Measurements from ENCODE around the gene ACVR1. TPM values are rescaled to one million over a fixed set of nuclear protein-coding genes. Genes with fewer than 3 reads are reported as not detected.

Gene ACVR1
- total and polyA plus RNA-seq, 3 experiments from 2014 or later = 9.5 to 18.3 (median 14.8) TPM

DNA sequence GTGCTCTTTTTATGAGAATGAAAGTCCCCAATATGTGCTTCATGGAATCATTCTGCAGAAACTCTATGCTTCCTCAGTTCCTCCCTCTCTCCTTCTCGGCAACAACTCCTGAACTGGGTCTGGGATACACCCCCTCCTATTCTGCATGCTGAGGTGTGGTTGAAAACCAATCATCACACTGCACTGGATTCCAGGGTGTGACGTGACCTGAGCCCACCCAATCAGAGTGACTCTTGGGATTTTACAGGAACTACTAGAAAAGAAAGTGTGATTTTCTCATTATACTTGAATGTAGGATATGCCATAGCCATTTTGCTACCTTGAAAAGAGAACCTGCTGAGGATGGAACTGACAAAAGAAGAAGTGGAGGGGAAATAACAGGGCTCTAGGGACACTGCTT lies 36.3 kb downstream of the ACVR1 start:
- Mint-ChIP-seq H3K27me3 (no peaks in the 10 kb centered on the region), H3K36me3 (peaks cover 0 to 42% (median 11%) of the 10 kb centered on the region in 3 donors), H3K4me3 (peak overlapping the region in 1 of 7 donors; percentile 59), H3K9me3 (no peaks in the 10 kb centered on the region), H3K4me1 (peaks cover 24 to 78% (median 45%) of the 10 kb centered on the region in 3 donors), H3K27ac (peak overlapping the region in 1 of 8 donors; percentile 41)
- ChIA-PET CTCF (no interaction called here), POLR2A (no interaction called here)
- H3K27ac ChIP-seq (ENCODE audit: low read depth, low read length) = no peak overlapping the region
- H3K27me3 ChIP-seq (ENCODE audit: insufficient read depth, low read length, poor library complexity, severe bottlenecking) = no peaks in the 10 kb centered on the region
- H3K36me3 ChIP-seq (ENCODE audit: insufficient read depth, low read length) = no peaks in the 10 kb centered on the region
- DNase-seq = no peak
- no peak overlapping the region for H3K4me3 ChIP-seq (ENCODE audit: low read length)
- peaks cover 5% of the 10 kb centered on the region for H3K4me1 ChIP-seq (ENCODE audit: insufficient read depth, low read length)
- H3K9me3 ChIP-seq (ENCODE audit: low read length) = no peaks in the 10 kb centered on the region

DNA sequence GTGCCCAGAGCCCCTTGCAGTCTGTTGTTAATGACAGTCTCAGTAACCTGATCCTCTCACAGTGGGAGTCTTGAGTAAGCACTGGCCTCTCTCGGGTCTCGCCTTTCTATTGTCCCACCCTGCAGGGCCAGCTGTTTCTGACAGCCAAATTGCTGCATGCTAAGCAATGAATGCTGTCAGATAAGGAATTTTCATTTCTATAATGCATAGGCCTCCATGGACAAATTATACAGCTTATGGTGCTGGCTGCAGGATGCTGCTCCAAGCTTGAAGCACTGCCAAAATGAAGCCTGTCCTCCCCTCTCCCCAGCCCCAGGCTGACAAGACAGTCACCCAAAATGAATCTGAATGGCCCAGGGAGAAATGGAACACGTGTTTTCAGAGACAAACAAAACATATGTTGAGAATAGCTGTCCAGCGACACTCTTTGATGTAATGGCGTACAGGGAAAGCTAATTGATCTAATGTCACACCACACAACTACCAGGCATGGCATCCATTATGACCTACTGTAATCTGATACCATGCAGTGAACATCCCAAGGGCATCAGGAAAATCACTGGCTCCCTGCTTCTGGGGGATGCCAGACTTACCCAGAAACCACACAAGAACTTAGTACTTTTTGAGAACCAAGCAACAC lies 36.8 kb downstream of the ACVR1 start:
- peak overlapping the region in 1 of 8 donors; percentile 41 for H3K27ac Mint-ChIP-seq
- H3K36me3 Mint-ChIP-seq = peaks cover 0 to 44% (median 10%) of the 10 kb centered on the region in 3 donors
- peaks cover 24 to 78% (median 45%) of the 10 kb centered on the region in 3 donors for H3K4me1 Mint-ChIP-seq
- H3K4me3 Mint-ChIP-seq = no peak overlapping the region
- no peak overlapping the region for H3K4me3 ChIP-seq (ENCODE audit: low read length)
- ChIA-PET POLR2A (no interaction called here), CTCF (no interaction called here)
- no peak for DNase-seq
- no peaks in the 10 kb centered on the region for H3K27me3 Mint-ChIP-seq
- no peaks in the 10 kb centered on the region for H3K36me3 ChIP-seq (ENCODE audit: insufficient read depth, low read length)
- H3K27ac ChIP-seq (ENCODE audit: low read depth, low read length) = no peak overlapping the region
- no peaks in the 10 kb centered on the region for H3K9me3 Mint-ChIP-seq
- H3K4me1 ChIP-seq (ENCODE audit: insufficient read depth, low read length) = peaks cover 5% of the 10 kb centered on the region
- no peaks in the 10 kb centered on the region for H3K27me3 ChIP-seq (ENCODE audit: insufficient read depth, low read length, poor library complexity, severe bottlenecking)
- no peaks in the 10 kb centered on the region for H3K9me3 ChIP-seq (ENCODE audit: low read length)

DNA sequence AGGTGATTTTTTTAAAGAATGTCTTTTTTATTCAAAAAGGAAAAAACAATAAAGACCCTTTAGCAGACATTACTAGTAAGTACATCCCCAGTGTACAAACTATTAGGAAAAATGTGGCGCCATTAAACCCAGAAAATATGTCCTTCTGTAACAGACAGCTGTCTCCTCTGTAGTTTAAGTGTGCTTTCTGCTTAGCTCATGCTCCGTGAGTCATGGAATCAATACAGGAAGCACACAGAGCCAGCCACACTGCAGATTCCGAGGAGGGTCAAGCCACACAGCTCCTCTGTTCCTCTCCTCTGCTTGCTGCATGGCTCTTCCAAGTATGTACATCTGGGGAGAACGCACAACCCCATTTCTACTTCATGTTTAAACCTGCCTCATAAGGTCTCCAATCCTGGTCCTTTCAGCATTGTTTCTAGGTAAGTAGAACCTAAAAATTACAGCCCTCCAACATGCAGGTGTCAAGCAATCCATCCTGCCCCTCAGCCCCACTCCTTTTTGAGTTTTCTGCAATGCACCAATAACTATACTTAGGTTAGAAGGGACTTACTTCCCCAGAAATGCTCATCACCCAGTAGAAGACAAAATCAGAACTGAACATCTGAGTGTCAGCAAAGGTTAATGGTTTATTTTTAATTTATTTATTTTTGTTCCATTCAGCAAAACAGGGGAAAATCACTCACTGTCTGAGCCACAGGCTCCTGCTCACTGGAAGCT lies 37.5 kb downstream of the ACVR1 start:
- peaks cover 24 to 76% (median 42%) of the 10 kb centered on the region in 3 donors for H3K4me1 Mint-ChIP-seq
- H3K9me3 Mint-ChIP-seq = no peaks in the 10 kb centered on the region
- H3K4me3 Mint-ChIP-seq = no peak overlapping the region
- ChIA-PET CTCF (no interaction called here), POLR2A (no interaction called here)
- peaks cover 0 to 41% (median 10%) of the 10 kb centered on the region in 3 donors for H3K36me3 Mint-ChIP-seq
- peak overlapping the region in 2 of 8 donors; percentile 12 to 52 for H3K27ac Mint-ChIP-seq
- DNase-seq = no peak
- no peaks in the 10 kb centered on the region for H3K27me3 Mint-ChIP-seq
- Histone ChIP-seq H3K27me3 (ENCODE audit: insufficient read depth, low read length, poor library complexity, severe bottlenecking) (no peaks in the 10 kb centered on the region), H3K4me3 (ENCODE audit: low read length) (no peak overlapping the region), H3K36me3 (ENCODE audit: insufficient read depth, low read length) (no peaks in the 10 kb centered on the region), H3K9me3 (ENCODE audit: low read length) (no peaks in the 10 kb centered on the region), H3K27ac (ENCODE audit: low read depth, low read length) (peak overlapping the region; percentile 29), H3K4me1 (ENCODE audit: insufficient read depth, low read length) (peaks cover 5% of the 10 kb centered on the region)

DNA sequence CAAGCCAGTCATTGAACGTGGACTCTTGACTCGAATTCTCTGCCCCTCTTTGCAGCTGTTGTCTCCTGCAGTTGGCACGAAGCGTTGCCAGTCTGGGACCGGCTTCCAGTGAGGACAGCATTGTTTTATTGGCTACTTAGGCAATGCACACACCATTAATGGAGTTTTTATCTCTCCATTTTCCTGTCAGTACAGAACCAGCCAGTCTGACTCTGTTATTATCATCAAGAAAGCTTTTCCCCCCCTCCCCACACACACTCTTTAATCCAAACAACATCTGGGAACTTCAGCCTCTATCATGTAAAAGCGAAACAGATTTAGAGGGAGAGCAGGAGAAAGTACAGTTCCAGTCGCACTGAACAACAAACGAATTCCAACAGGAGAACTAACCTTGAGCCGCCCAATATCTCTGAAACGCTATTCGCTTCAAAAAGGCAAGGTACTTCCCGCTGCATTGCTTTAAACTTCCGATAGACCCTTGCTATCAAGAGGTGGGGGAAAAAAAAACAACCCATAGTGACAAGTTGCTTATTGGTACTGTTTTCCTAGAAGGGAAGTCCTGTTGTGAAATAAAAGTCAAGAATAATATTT lies 38.2 kb downstream of the ACVR1 start:
- H3K9me3 Mint-ChIP-seq = no peaks in the 10 kb centered on the region

DNA sequence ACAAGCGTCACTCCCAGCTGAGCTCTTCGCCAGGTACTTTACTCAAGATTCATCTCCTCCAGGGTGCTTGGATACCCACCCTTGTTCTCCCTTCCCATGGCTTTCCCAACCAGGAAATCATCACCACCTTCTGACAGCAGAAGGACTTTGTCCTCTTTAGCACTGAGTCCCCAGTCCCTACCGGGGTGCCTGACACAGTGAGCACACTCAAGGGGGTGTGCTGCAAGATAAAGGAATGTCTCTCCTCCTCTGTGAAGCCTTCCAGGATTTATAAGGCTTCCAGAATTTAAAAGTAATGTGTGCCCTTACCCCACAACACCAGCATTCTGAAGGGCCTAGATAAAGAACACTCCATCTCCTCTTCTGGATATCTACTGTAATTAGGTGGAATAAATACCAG lies 39.6 kb downstream of the ACVR1 start:
- Mint-ChIP-seq H3K9me3 (no peaks in the 10 kb centered on the region), H3K4me1 (peaks cover 21 to 81% (median 42%) of the 10 kb centered on the region in 3 donors), H3K4me3 (no peak overlapping the region), H3K36me3 (peaks cover 0 to 35% (median 5%) of the 10 kb centered on the region in 3 donors), H3K27ac (peak overlapping the region in 2 of 8 donors; percentile 15 to 58), H3K27me3 (no peaks in the 10 kb centered on the region)
- ChIA-PET CTCF (no interaction called here), POLR2A (no interaction called here)
- H3K27ac ChIP-seq (ENCODE audit: low read depth, low read length) = no peak overlapping the region
- peaks cover 5% of the 10 kb centered on the region for H3K4me1 ChIP-seq (ENCODE audit: insufficient read depth, low read length)
- no peaks in the 10 kb centered on the region for H3K27me3 ChIP-seq (ENCODE audit: insufficient read depth, low read length, poor library complexity, severe bottlenecking)
- no peaks in the 10 kb centered on the region for H3K9me3 ChIP-seq (ENCODE audit: low read length)
- no peaks in the 10 kb centered on the region for H3K36me3 ChIP-seq (ENCODE audit: insufficient read depth, low read length)
- no peak for DNase-seq
- H3K4me3 ChIP-seq (ENCODE audit: low read length) = no peak overlapping the region

More for the DNA sequence above, 38.2 kb downstream of the ACVR1 start:
- H3K27me3 ChIP-seq (ENCODE audit: insufficient read depth, low read length, poor library complexity, severe bottlenecking) = no peaks in the 10 kb centered on the region
- peak overlapping the region; percentile 29 for H3K27ac ChIP-seq (ENCODE audit: low read depth, low read length)
- no peak for DNase-seq
- ChIA-PET POLR2A (no interaction called here), CTCF (no interaction called here)
- no peak overlapping the region for H3K4me3 ChIP-seq (ENCODE audit: low read length)
- Mint-ChIP-seq H3K4me3 (no peak overlapping the region), H3K27me3 (no peaks in the 10 kb centered on the region), H3K36me3 (peaks cover 0 to 35% (median 5%) of the 10 kb centered on the region in 3 donors), H3K4me1 (peaks cover 21 to 76% (median 36%) of the 10 kb centered on the region in 3 donors), H3K27ac (no peak overlapping the region)
- no peaks in the 10 kb centered on the region for H3K36me3 ChIP-seq (ENCODE audit: insufficient read depth, low read length)
- peaks cover 5% of the 10 kb centered on the region for H3K4me1 ChIP-seq (ENCODE audit: insufficient read depth, low read length)
- no peaks in the 10 kb centered on the region for H3K9me3 ChIP-seq (ENCODE audit: low read length)

DNA sequence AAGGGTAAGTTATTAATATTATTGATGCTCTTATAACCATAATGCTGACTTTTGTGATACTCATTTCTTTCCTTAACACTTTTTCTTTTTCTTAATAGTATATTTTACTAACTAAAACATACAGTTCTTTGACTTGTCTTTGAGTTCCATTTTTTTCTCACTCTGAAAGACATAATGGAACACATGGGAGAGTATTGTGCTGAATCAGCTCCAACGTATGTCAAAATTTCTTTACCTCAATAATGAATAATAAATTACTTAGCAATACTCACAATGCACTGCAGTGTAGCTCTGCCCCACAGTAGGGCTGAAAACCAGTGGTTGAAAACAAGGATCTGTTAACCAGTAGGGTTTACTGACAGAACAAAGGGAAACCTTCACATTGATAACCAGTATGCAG lies 40.7 kb downstream of the ACVR1 start:
- no peak for DNase-seq
- no peak overlapping the region for H3K27ac Mint-ChIP-seq
- H3K4me3 Mint-ChIP-seq = no peak overlapping the region
- peaks cover 0 to 33% (median 4%) of the 10 kb centered on the region in 3 donors for H3K36me3 Mint-ChIP-seq
- peaks cover 19 to 82% (median 49%) of the 10 kb centered on the region in 3 donors for H3K4me1 Mint-ChIP-seq
- ChIA-PET POLR2A (no interaction called here), CTCF (no interaction called here)
- Histone ChIP-seq H3K9me3 (ENCODE audit: low read length) (no peaks in the 10 kb centered on the region), H3K4me1 (ENCODE audit: insufficient read depth, low read length) (peaks cover 5% of the 10 kb centered on the region), H3K4me3 (ENCODE audit: low read length) (no peak overlapping the region), H3K27ac (ENCODE audit: low read depth, low read length) (no peak overlapping the region), H3K36me3 (ENCODE audit: insufficient read depth, low read length) (no peaks in the 10 kb centered on the region), H3K27me3 (ENCODE audit: insufficient read depth, low read length, poor library complexity, severe bottlenecking) (no peaks in the 10 kb centered on the region)
- no peaks in the 10 kb centered on the region for H3K9me3 Mint-ChIP-seq
- H3K27me3 Mint-ChIP-seq = no peaks in the 10 kb centered on the region

DNA sequence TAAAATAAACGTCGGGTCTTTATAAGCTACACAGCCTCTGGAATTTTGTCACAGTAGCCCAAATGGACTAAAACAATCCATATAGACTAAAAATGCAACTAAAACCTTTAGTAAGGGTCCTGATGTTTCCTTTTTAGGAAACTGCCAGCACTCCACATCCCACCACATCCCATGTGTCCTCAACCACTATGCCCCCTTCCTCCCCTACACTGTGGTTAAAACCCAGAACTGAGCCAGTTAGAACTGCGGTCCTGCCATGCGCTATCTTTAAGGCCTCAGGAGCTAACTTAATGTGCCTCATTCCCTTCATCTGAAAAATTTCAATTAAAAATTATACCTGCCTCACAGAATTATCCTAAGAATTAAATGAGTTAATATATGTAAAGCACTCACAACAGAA lies 41.1 kb downstream of the ACVR1 start:
- CTCF ChIA-PET = no interaction called here
- Mint-ChIP-seq H3K27me3 (no peaks in the 10 kb centered on the region), H3K4me3 (no peak overlapping the region), H3K4me1 (peaks cover 19 to 79% (median 52%) of the 10 kb centered on the region in 3 donors), H3K27ac (no peak overlapping the region), H3K36me3 (peaks cover 0 to 31% (median 2%) of the 10 kb centered on the region in 3 donors), H3K9me3 (no peaks in the 10 kb centered on the region)
- POLR2A ChIA-PET = no interaction called here
- H3K9me3 ChIP-seq (ENCODE audit: low read length) = no peaks in the 10 kb centered on the region
- no peak for DNase-seq
- no peak overlapping the region for H3K4me3 ChIP-seq (ENCODE audit: low read length)
- H3K4me1 ChIP-seq (ENCODE audit: insufficient read depth, low read length) = peaks cover 5% of the 10 kb centered on the region
- no peak overlapping the region for H3K27ac ChIP-seq (ENCODE audit: low read depth, low read length)
- H3K27me3 ChIP-seq (ENCODE audit: insufficient read depth, low read length, poor library complexity, severe bottlenecking) = no peaks in the 10 kb centered on the region
- no peaks in the 10 kb centered on the region for H3K36me3 ChIP-seq (ENCODE audit: insufficient read depth, low read length)

DNA sequence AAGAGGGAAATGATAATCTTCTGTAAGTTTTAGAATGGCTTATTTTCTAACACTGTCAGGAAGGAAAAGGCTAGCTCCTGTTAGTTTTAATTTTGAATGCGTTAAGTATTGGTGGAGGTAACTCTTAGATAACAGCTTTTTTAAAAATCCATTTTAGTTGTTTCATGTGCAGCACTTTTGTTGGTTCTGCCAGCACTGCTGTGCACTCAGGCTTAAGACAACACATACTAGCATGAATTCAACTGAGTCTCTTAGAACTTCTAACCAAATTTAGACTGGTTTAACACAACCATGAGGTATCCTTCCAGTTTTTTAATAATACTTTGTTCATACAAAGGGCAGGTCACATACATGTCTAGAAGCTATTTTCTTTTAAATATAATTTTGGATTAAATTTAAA lies 42.4 kb downstream of the ACVR1 start:
- Histone ChIP-seq H3K4me1 (ENCODE audit: insufficient read depth, low read length) (peaks cover 5% of the 10 kb centered on the region), H3K27ac (ENCODE audit: low read depth, low read length) (no peak overlapping the region), H3K4me3 (ENCODE audit: low read length) (no peak overlapping the region), H3K9me3 (ENCODE audit: low read length) (no peaks in the 10 kb centered on the region), H3K36me3 (ENCODE audit: insufficient read depth, low read length) (no peaks in the 10 kb centered on the region), H3K27me3 (ENCODE audit: insufficient read depth, low read length, poor library complexity, severe bottlenecking) (no peaks in the 10 kb centered on the region)
- Mint-ChIP-seq H3K4me3 (no peak overlapping the region), H3K36me3 (peaks cover 5 to 29% (median 8%) of the 10 kb centered on the region in 3 donors), H3K27me3 (no peaks in the 10 kb centered on the region), H3K9me3 (no peaks in the 10 kb centered on the region), H3K4me1 (peaks cover 21 to 74% (median 56%) of the 10 kb centered on the region in 3 donors), H3K27ac (peak overlapping the region in 1 of 8 donors; percentile 25)
- POLR2A ChIA-PET = no interaction called here
- no peak for DNase-seq
- CTCF ChIA-PET = interaction anchor here (1.0 kb wide), 1 partner anchor 20 kb away, joined by 3 read pairs; no protein-coding TSS in a partner anchor
